ENCODE measurements around the gene KLHL22.
"Not testable (repeated sequence)": the region's sequence is repeated elsewhere in the genome, so short reads cannot be mapped to it uniquely, and the experiment has no call there.

- not testable (repeated sequence) for TF ChIP-seq POLR2A (IDR thresholded peaks at IDR 0.05; ENCODE audit: low read depth); EP300 (IDR thresholded peaks at IDR 0.05); POLR2AphosphoS5 (IDR thresholded peaks at IDR 0.05)
- TF ChIP-seq, protein P1, sequence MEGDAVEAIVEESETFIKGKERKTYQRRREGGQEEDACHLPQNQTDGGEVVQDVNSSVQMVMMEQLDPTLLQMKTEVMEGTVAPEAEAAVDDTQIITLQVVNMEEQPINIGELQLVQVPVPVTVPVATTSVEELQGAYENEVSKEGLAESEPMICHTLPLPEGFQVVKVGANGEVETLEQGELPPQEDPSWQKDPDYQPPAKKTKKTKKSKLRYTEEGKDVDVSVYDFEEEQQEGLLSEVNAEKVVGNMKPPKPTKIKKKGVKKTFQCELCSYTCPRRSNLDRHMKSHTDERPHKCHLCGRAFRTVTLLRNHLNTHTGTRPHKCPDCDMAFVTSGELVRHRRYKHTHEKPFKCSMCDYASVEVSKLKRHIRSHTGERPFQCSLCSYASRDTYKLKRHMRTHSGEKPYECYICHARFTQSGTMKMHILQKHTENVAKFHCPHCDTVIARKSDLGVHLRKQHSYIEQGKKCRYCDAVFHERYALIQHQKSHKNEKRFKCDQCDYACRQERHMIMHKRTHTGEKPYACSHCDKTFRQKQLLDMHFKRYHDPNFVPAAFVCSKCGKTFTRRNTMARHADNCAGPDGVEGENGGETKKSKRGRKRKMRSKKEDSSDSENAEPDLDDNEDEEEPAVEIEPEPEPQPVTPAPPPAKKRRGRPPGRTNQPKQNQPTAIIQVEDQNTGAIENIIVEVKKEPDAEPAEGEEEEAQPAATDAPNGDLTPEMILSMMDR (IDR thresholded peaks at IDR 0.05): not testable (repeated sequence)
These were observed 103.2 kb downstream of the KLHL22 start for GRCh38 chr22:20392365-20392881.

Data from esophagus muscularis mucosa (tissue), 4 donors.